ENCODE data around the gene WWC2. TPM values are rescaled to one million over a fixed set of nuclear protein-coding genes. Genes with fewer than 3 reads are reported as not detected.

Gene WWC2
- total RNA-seq, 1 donor from 2014 or later = 67.3 TPM

Other genes starting within 250 kb of the WWC2 start
- 85.2 TPM for gene DCTD, start 181.9 kb upstream of the WWC2 start, total RNA-seq
- gene CLDN22, start 221.0 kb downstream of the WWC2 start, total RNA-seq = not detected
- gene CLDN24, start 223.2 kb downstream of the WWC2 start, total RNA-seq = not detected